CD14-positive monocyte (primary cell): Measurements from ENCODE around the gene RASGEF1B. TPM values are rescaled to one million over a fixed set of nuclear protein-coding genes. Genes with fewer than 3 reads are reported as not detected.

Experiments
- DNase-seq, 3 donors: peaks; one replicate each; pipeline ENCODE4 v3.0.0-alpha.2; 2011 to 2022
- H2AFZ ChIP-seq: 2 replicates; pipeline ENCODE4 v1.6.0; 2012; ENCODE audit warnings: mild to moderate bottlenecking, low read depth, low read length, inconsistent platforms; ENCODE audit not compliant: insufficient read depth, poor library complexity, severe bottlenecking
- H3K27ac ChIP-seq, 2 donors: 1 replicate in 1 of 2; 2 replicates in 1 of 2; pipeline ENCODE4 v1.5.1; 2012 to 2013; ENCODE audit warnings: low read length in 2 of 2, control low read depth in 1 of 2, inconsistent platforms in 1 of 2, low read depth in 1 of 2, mild to moderate bottlenecking in 1 of 2
- H3K27me3 ChIP-seq, 2 donors: one replicate each; pipeline versions ENCODE4 v1.6.0 to v1.6.1; 2011 to 2013; ENCODE audit warnings: low read length in 2 of 2; ENCODE audit not compliant: control insufficient read depth in 2 of 2, insufficient read depth in 2 of 2
- H3K36me3 ChIP-seq, 2 donors: replicated peaks in 1 of 2; 1 replicate in 1 of 2; 2 replicates in 1 of 2; pipeline versions ENCODE4 v1.5.1 to v1.6.1; 2012 to 2013; ENCODE audit warnings: low read length in 2 of 2, control low read depth in 1 of 2, inconsistent platforms in 1 of 2, mild to moderate bottlenecking in 1 of 2; ENCODE audit not compliant: insufficient read depth in 2 of 2, control insufficient read depth in 1 of 2
- H3K4me1 ChIP-seq, 2 donors: 1 replicate in 1 of 2; 2 replicates in 1 of 2; pipeline versions ENCODE4 v1.5.1 to v1.6.1; 2012 to 2013; ENCODE audit warnings: low read length in 2 of 2, control low read depth in 1 of 2, inconsistent platforms in 1 of 2, mild to moderate bottlenecking in 1 of 2, moderate library complexity in 1 of 2; ENCODE audit not compliant: insufficient read depth in 2 of 2, control insufficient read depth in 1 of 2
- H3K4me2 ChIP-seq: replicated peaks from 2 replicates; pipeline ENCODE3; 2012; ENCODE audit warnings: low read length, moderate library complexity, mild to moderate bottlenecking; ENCODE audit not compliant: poor library complexity, severe bottlenecking; ENCODE audit errors: extremely low read depth
- H3K4me3 ChIP-seq, 3 experiments: fragments of 200-600 bp in 1 of 3; sonication (generic) in 1 of 3; replicated peaks in 1 of 3; 1 replicate in 2 of 3; 2 replicates in 1 of 3; pipeline ENCODE4 v1.5.1; 2011 to 2013; ENCODE audit warnings: low read length in 3 of 3, mild to moderate bottlenecking in 3 of 3, control low read depth in 2 of 3, low read depth in 2 of 3, inconsistent platforms in 1 of 3, moderate library complexity in 1 of 3
- H3K79me2 ChIP-seq: 2 replicates; pipeline ENCODE4 v1.6.0; 2012; ENCODE audit warnings: mild to moderate bottlenecking, control low read depth, inconsistent platforms, low read length, moderate library complexity; ENCODE audit not compliant: insufficient read depth
- H3K9ac ChIP-seq: 2 replicates; pipeline ENCODE4 v1.6.0; 2017; ENCODE audit warnings: low read length, mild to moderate bottlenecking; ENCODE audit not compliant: insufficient read depth, poor library complexity, severe bottlenecking
- H3K9me3 ChIP-seq, 2 donors: replicated peaks in 1 of 2; 1 replicate in 1 of 2; 2 replicates in 1 of 2; pipeline versions ENCODE4 v1.5.1 to v1.6.1; 2012 to 2013; ENCODE audit warnings: low read length in 2 of 2, control low read depth in 1 of 2; ENCODE audit not compliant: control insufficient read depth in 1 of 2, insufficient read depth in 1 of 2
- H4K20me1 ChIP-seq: 2 replicates; pipeline ENCODE4 v1.6.0; 2012; ENCODE audit warnings: mild to moderate bottlenecking, low read length, control low read depth, moderate library complexity; ENCODE audit not compliant: insufficient read depth
- H3K27ac Mint-ChIP-seq, 7 donors: one replicate each; pipeline ENCODE4 v1.8.0; 2020; ENCODE audit warnings: mild to moderate bottlenecking in 7 of 7, mixed read lengths in 7 of 7, moderate library complexity in 6 of 7, inconsistent platforms in 2 of 7
- H3K27me3 Mint-ChIP-seq, 3 donors: one replicate each; pipeline ENCODE4 v1.8.0; 2021 to 2022; ENCODE audit warnings: low read depth in 3 of 3, mild to moderate bottlenecking in 3 of 3, mixed read lengths in 3 of 3, moderate library complexity in 3 of 3, inconsistent platforms in 1 of 3
- H3K36me3 Mint-ChIP-seq, 2 donors: one replicate each; pipeline ENCODE4 v1.8.0; 2020; ENCODE audit warnings: mixed read lengths in 2 of 2, inconsistent platforms in 1 of 2, mild to moderate bottlenecking in 1 of 2
- H3K4me1 Mint-ChIP-seq: one replicate; pipeline ENCODE4 v1.8.0; 2020; ENCODE audit warnings: mild to moderate bottlenecking, mixed read lengths
- H3K4me3 Mint-ChIP-seq, 2 donors: one replicate each; pipeline ENCODE4 v1.8.0; 2020; ENCODE audit warnings: mild to moderate bottlenecking in 2 of 2, mixed read lengths in 2 of 2, moderate library complexity in 1 of 2
- H3K9me3 Mint-ChIP-seq, 7 donors: one replicate each; pipeline ENCODE4 v1.8.0; 2020 to 2022; ENCODE audit warnings: mixed read lengths in 7 of 7, mild to moderate bottlenecking in 6 of 7, moderate library complexity in 6 of 7, inconsistent platforms in 2 of 7
- WGBS: methylation state at CpG from one replicate; pipeline ENCODE4 v1.1.5; 2013; ENCODE audit warnings: missing lambda C conversion rate; ENCODE audit not compliant: insufficient coverage; 5-methylcytosine and 5-hydroxymethylcytosine counted together
- intact Hi-C, 2 donors: fragments of 100-400 bp; cut with micrococcal nuclease; formaldehyde crosslinking; loops; one replicate each; pipeline versions ENCODE4 v1.15.0 to v1.15.1; 2023
- polyA plus RNA-seq, 3 donors: library from polyadenylated mRNA; depleted of rRNA in 1 of 3; unstranded in 2 of 3; stranded (reverse) in 1 of 3; fragments of 300-500 nt in 2 of 3; fragments of >200 nt in 1 of 3; fragmentation: Illumina TruSeq in 2 of 3; gene quantifications; 1 replicate in 2 of 3; 2 replicates in 1 of 3; pipeline ENCODE4 v1.2.3, GENCODE V29; 2012 to 2021
- TF ChIP-seq, protein P1 (sequence below): fragments of 200-600 bp; IDR thresholded peaks from one replicate; pipeline ENCODE4 v1.8.0; 2022; ENCODE audit warnings: antibody characterized with exemption, mild to moderate bottlenecking

The RASGEF1B gene
- polyA plus RNA-seq, 3 donors, result 20.3 to 76.9 (median 36.6) TPM

- intact Hi-C loops, result no loop called here
- H3K4me2 ChIP-seq, result no peak overlapping the region
- WGBS, result no CpG with 5 or more reads among the region's 2 CpGs
- peaks cover 2 to 3% (median 3%) of the 10 kb centered on the region in 3 donors for H3K27me3 Mint-ChIP-seq
- no peak overlapping the region for H2AFZ ChIP-seq
- H3K9me3 Mint-ChIP-seq, result no peaks in the 10 kb centered on the region
- H4K20me1 ChIP-seq, result no peaks in the 10 kb centered on the region
- DNase-seq, result no peak
- TF ChIP-seq, protein P1, sequence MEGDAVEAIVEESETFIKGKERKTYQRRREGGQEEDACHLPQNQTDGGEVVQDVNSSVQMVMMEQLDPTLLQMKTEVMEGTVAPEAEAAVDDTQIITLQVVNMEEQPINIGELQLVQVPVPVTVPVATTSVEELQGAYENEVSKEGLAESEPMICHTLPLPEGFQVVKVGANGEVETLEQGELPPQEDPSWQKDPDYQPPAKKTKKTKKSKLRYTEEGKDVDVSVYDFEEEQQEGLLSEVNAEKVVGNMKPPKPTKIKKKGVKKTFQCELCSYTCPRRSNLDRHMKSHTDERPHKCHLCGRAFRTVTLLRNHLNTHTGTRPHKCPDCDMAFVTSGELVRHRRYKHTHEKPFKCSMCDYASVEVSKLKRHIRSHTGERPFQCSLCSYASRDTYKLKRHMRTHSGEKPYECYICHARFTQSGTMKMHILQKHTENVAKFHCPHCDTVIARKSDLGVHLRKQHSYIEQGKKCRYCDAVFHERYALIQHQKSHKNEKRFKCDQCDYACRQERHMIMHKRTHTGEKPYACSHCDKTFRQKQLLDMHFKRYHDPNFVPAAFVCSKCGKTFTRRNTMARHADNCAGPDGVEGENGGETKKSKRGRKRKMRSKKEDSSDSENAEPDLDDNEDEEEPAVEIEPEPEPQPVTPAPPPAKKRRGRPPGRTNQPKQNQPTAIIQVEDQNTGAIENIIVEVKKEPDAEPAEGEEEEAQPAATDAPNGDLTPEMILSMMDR, result no peak
- H3K9me3 ChIP-seq, result no peaks in the 10 kb centered on the region
- H3K27ac ChIP-seq, result no peak overlapping the region
- H3K79me2 ChIP-seq, result no peaks in the 10 kb centered on the region
- peak overlapping the region in 1 of 7 donors; percentile 87 for H3K27ac Mint-ChIP-seq
- H3K4me3 Mint-ChIP-seq, result peak overlapping the region in 1 of 2 donors; percentile 45
- peaks cover 29% of the 10 kb centered on the region for H3K4me1 Mint-ChIP-seq
- peaks cover 24 to 30% of the 10 kb centered on the region in 2 donors for H3K4me1 ChIP-seq
- no peaks in the 10 kb centered on the region for H3K36me3 Mint-ChIP-seq
- no peak overlapping the region for H3K4me3 ChIP-seq
- no peak overlapping the region for H3K9ac ChIP-seq
- H3K27me3 ChIP-seq, result no peaks in the 10 kb centered on the region
- H3K36me3 ChIP-seq, result no peaks in the 10 kb centered on the region
Measured at GRCh38 chr4:81498046-81498445, 26.3 kb upstream of the RASGEF1B start.

DNA sequence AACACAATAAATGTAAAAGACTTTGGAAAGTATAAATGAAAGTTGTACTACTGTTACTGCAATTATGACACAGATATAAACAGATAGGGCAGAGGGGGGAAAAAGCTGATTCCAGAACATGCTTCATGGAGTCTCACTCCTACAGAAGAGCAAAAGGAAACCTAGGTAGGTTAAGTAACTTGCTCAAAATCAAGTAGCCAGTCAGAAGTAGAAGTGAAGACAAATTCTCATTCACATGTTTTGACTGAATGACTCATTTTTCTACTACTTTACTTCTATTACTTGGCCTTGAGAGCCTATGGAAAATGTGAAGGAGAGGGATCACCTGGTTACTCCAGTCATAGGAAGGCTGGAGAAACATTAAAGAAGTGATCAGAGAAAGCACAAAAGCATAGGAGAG is 23.6 kb upstream of the RASGEF1B start:
- peaks cover 47 to 57% of the 10 kb centered on the region in 2 donors for H3K4me1 ChIP-seq
- Mint-ChIP-seq H3K9me3 (peaks cover 0 to 5% (median 3%) of the 10 kb centered on the region in 7 donors), H3K4me3 (no peak overlapping the region), H3K27me3 (peaks cover 0 to 3% (median 0%) of the 10 kb centered on the region in 3 donors), H3K4me1 (peaks cover 50% of the 10 kb centered on the region), H3K27ac (peak overlapping the region; percentile 81 to 99 (median 96)), H3K36me3 (peaks cover 0 to 2% of the 10 kb centered on the region in 2 donors)
- H3K27me3 ChIP-seq, result no peaks in the 10 kb centered on the region
- H3K4me2 ChIP-seq, result no peak overlapping the region
- peak in 2 of 3 donors; percentile 41 to 59 for DNase-seq
- no peaks in the 10 kb centered on the region for H3K9me3 ChIP-seq
- H3K9ac ChIP-seq, result no peak overlapping the region
- H3K36me3 ChIP-seq, result no peaks in the 10 kb centered on the region
- intact Hi-C loops, result no loop called here
- no peaks in the 10 kb centered on the region for H4K20me1 ChIP-seq
- H3K27ac ChIP-seq, result peak overlapping the region in 1 of 2 donors; percentile 60
- no peak overlapping the region for H3K4me3 ChIP-seq
- H2AFZ ChIP-seq, result no peak overlapping the region
- TF ChIP-seq, protein P1, result no peak
- no peaks in the 10 kb centered on the region for H3K79me2 ChIP-seq
